ENCODE results near the gene NPY5R. TPM values are rescaled to one million over a fixed set of nuclear protein-coding genes. Genes with fewer than 3 reads are reported as not detected.

NPY5R gene
- total and polyA plus RNA-seq, 7 donors = under 0.01 to 0.46 (median 0.13) TPM; not detected in 4

- Histone ChIP-seq H3K27ac (no peak overlapping the region), H3K9me3 (no peaks in the 10 kb centered on the region), H3K4me3 (no peak overlapping the region), H3K36me3 (no peaks in the 10 kb centered on the region), H3K4me1 (no peaks in the 10 kb centered on the region), H3K27me3 (no peaks in the 10 kb centered on the region)
- intact Hi-C loops (cut with DNase I) = no loop called here
- DNase-seq = no peak
- no peak for TF ChIP-seq POLR2A (IDR thresholded peaks at IDR 0.05)
- WGBS, 2 donors = 66 to 89% methylated on average over 4 of the region's 4 CpGs
Measured at GRCh38 chr4:163392328-163392727, 48.6 kb downstream of the NPY5R start.

DNA sequence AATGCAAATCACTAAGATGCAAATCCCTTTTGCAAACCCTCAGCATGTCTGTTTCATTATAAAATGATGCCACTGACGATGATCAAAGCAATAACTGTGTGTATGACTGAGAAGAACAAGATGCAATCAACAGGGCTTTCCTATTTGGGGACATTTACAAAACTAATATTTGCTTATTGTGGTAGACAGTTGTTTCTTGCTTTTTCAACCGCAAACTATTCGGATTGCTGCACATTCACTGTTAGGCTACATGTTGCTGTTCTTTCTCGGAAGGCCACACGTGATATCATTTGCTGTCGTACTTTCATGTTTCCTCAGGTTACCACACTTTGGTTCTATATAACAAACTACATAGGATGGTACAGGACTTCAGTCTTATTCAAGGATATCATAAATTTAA is 49.8 kb downstream of the NPY5R start:
- no peaks in the 10 kb centered on the region for H3K27me3 ChIP-seq
- no peaks in the 10 kb centered on the region for H3K4me1 ChIP-seq
- TF ChIP-seq EP300 (IDR thresholded peaks at IDR 0.05) (no peak), CTCF (IDR thresholded peaks at IDR 0.05) (no peak), POLR2A (IDR thresholded peaks at IDR 0.05) (no peak), POLR2AphosphoS5 (IDR thresholded peaks at IDR 0.05) (no peak)
- H3K4me3 ChIP-seq = no peak overlapping the region
- DNase-seq = no peak
- H3K27ac ChIP-seq = no peak overlapping the region
- H3K9me3 ChIP-seq = no peaks in the 10 kb centered on the region
- no peaks in the 10 kb centered on the region for H3K36me3 ChIP-seq
- 93% methylated on average over 6 of the region's 6 CpGs for WGBS, 2 donors
- intact Hi-C loops (cut with DNase I) = no loop called here

GRCh38 chr4:163395055-163395454 is 51.4 kb downstream of the NPY5R start:
- Histone ChIP-seq H3K4me3 (no peak overlapping the region), H3K27me3 (no peaks in the 10 kb centered on the region), H3K9me3 (no peaks in the 10 kb centered on the region), H3K4me1 (no peaks in the 10 kb centered on the region), H3K27ac (no peak overlapping the region), H3K36me3 (no peaks in the 10 kb centered on the region)
- no peak for DNase-seq
- intact Hi-C loops (cut with DNase I) = no loop called here
- TF ChIP-seq POLR2AphosphoS5 (IDR thresholded peaks at IDR 0.05) (no peak), CTCF (IDR thresholded peaks at IDR 0.05) (no peak), EP300 (IDR thresholded peaks at IDR 0.05) (no peak), POLR2A (IDR thresholded peaks at IDR 0.05) (no peak)

GRCh38 chr4:163395758-163396157 is 52.1 kb downstream of the NPY5R start:
- intact Hi-C loops (cut with DNase I) = no loop called here
- Histone ChIP-seq H3K9me3 (no peaks in the 10 kb centered on the region), H3K4me3 (no peak overlapping the region), H3K27me3 (no peaks in the 10 kb centered on the region), H3K27ac (no peak overlapping the region), H3K36me3 (no peaks in the 10 kb centered on the region), H3K4me1 (no peaks in the 10 kb centered on the region)
- 74 to 81% methylated on average over 5 of the region's 5 CpGs for WGBS, 2 donors
- no peak for DNase-seq
- no peak for TF ChIP-seq POLR2A (IDR thresholded peaks at IDR 0.05)

DNA sequence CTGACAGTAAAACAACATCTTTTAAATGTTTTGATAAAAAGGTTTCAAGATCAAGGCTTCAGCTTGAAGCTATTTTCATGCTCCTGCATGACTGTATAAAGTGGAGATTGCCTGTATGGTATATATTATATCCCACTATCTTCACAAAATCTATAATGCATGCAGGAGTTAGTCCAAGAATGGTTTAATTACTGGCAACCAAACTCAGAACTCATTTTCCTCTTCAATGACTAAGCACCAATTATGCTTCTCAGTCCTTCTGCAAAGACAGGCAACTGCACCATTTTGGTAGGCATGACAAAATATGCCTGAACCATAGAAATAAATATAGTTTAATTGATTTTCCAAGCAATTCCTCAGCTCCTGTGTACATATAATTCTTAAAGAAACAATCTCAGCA is 54.5 kb downstream of the NPY5R start:
- H3K36me3 ChIP-seq = no peaks in the 10 kb centered on the region
- no peaks in the 10 kb centered on the region for H3K9me3 ChIP-seq
- TF ChIP-seq POLR2AphosphoS5 (IDR thresholded peaks at IDR 0.05) (no peak), EP300 (IDR thresholded peaks at IDR 0.05) (no peak), POLR2A (IDR thresholded peaks at IDR 0.05) (no peak), CTCF (IDR thresholded peaks at IDR 0.05) (no peak)
- intact Hi-C loops (cut with DNase I) = no loop called here
- no peak for DNase-seq
- H3K4me3 ChIP-seq = no peak overlapping the region
- H3K4me1 ChIP-seq = no peaks in the 10 kb centered on the region
- H3K27me3 ChIP-seq = no peaks in the 10 kb centered on the region
- no peak overlapping the region for H3K27ac ChIP-seq

- DNase-seq = no peak
- no peaks in the 10 kb centered on the region for H3K27me3 ChIP-seq
- H3K9me3 ChIP-seq = no peaks in the 10 kb centered on the region
- 78 to 87% methylated on average over 4 of the region's 4 CpGs for WGBS, 2 donors
- no peak overlapping the region for H3K27ac ChIP-seq
- no peaks in the 10 kb centered on the region for H3K4me1 ChIP-seq
- no peaks in the 10 kb centered on the region for H3K36me3 ChIP-seq
- no peak for TF ChIP-seq POLR2A (IDR thresholded peaks at IDR 0.05)
- H3K4me3 ChIP-seq = no peak overlapping the region
- intact Hi-C loops (cut with DNase I) = no loop called here
Measured at GRCh38 chr4:163400911-163401310, 57.2 kb downstream of the NPY5R start.

Other genes with a start within 250 kb of the NPY5R start
- gene NAF1, start 177.0 kb upstream of the NPY5R start, total RNA-seq = 10 to 100 TPM; 26.9 to 27.5 (median 27.2) TPM
- gene NAF1, start 177.0 kb upstream of the NPY5R start, polyA plus RNA-seq = 1 to 10 TPM; 4.6 to 5.6 (median 4.8) TPM
- gene NPY1R, start 11.3 kb upstream of the NPY5R start, total RNA-seq = 1 to 10 TPM in 2 of 4 donors, under 1 TPM in 2; 0.49 to 2.9 (median 1.9) TPM
- 1 to 10 TPM; 1.6 to 7.2 (median 5.1) TPM for gene NPY1R, start 11.3 kb upstream of the NPY5R start, polyA plus RNA-seq
- gene TKTL2, start 129.9 kb downstream of the NPY5R start, total RNA-seq = under 1 TPM in 1 of 4 donors, not detected in 3; 0.16 TPM
- gene TKTL2, start 129.9 kb downstream of the NPY5R start, polyA plus RNA-seq = not detected
- gene TMA16, start 150.8 kb downstream of the NPY5R start, total RNA-seq = 10 to 100 TPM; 12.5 to 28.0 (median 21.9) TPM
- 10 to 100 TPM; 14.6 to 21.0 (median 17.1) TPM for gene TMA16, start 150.8 kb downstream of the NPY5R start, polyA plus RNA-seq

Data from sigmoid colon (tissue), 7 donors.